HG02870 (cell line): ENCODE results near the gene TMEM89.

Source experiments
- ATAC-seq: cut with Tn5 transposase; IDR thresholded peaks from one replicate; pipeline ENCODE4 v1.9.1; 2021; ENCODE audit warnings: mild to moderate bottlenecking, moderate library complexity; ENCODE audit not compliant: unreplicated experiment

TMEM89 gene

GRCh38 chr3:48644898-48645760, 23.6 kb upstream of the TMEM89 start:
- ATAC-seq: no peak

GRCh38 chr3:48642605-48643004, 21.0 kb upstream of the TMEM89 start:
- no peak for ATAC-seq

- ATAC-seq: no peak
These were observed 19.8 kb upstream of the TMEM89 start for GRCh38 chr3:48641396-48641795.

- ATAC-seq: no peak
These were observed 18.5 kb upstream of the TMEM89 start for GRCh38 chr3:48639944-48640606.

- no peak for ATAC-seq
These were observed 15.7 kb upstream of the TMEM89 start for GRCh38 chr3:48637305-48637704.

GRCh38 chr3:48636149-48636655, 14.6 kb upstream of the TMEM89 start:
- ATAC-seq: no peak

- ATAC-seq: peak; percentile 92
These were observed 13.9 kb upstream of the TMEM89 start, which contains the start of gene SLC26A6 for GRCh38 chr3:48635222-48636021. TSS of gene SLC26A6 (minus strand) at chr3:48635461. CDS start at chr3:48635393, 68 bp downstream.

GRCh38 chr3:48634661-48635221, 13.2 kb upstream of the TMEM89 start:
- ATAC-seq: peak; percentile 22

GRCh38 chr3:48633743-48634142, 12.2 kb upstream of the TMEM89 start:
- ATAC-seq: no peak

- no peak for ATAC-seq
These were observed 11.7 kb upstream of the TMEM89 start for GRCh38 chr3:48633256-48633655.

GRCh38 chr3:48631516-48632448, 10.2 kb upstream of the TMEM89 start:
- ATAC-seq: no peak

- ATAC-seq: no peak
These were observed 9.3 kb upstream of the TMEM89 start for GRCh38 chr3:48630833-48631232.

GRCh38 chr3:48630407-48630806, 8.8 kb upstream of the TMEM89 start:
- no peak for ATAC-seq

GRCh38 chr3:48629894-48630293, 8.3 kb upstream of the TMEM89 start:
- ATAC-seq: no peak

GRCh38 chr3:48628277-48629017, 6.9 kb upstream of the TMEM89 start:
- no peak for ATAC-seq

- no peak for ATAC-seq
These were observed 4.0 kb upstream of the TMEM89 start for GRCh38 chr3:48625600-48625999.

GRCh38 chr3:48624767-48625166, 3.2 kb upstream of the TMEM89 start:
- ATAC-seq: no peak

GRCh38 chr3:48623851-48624547, 2.4 kb upstream of the TMEM89 start:
- ATAC-seq: no peak
